ENCODE measurements around the gene PPP1R1A. TPM values are rescaled to one million over a fixed set of nuclear protein-coding genes. Genes with fewer than 3 reads are reported as not detected.

Gene PPP1R1A
- total RNA-seq, 2 experiments from 2014 or later, result not detected

DNA sequence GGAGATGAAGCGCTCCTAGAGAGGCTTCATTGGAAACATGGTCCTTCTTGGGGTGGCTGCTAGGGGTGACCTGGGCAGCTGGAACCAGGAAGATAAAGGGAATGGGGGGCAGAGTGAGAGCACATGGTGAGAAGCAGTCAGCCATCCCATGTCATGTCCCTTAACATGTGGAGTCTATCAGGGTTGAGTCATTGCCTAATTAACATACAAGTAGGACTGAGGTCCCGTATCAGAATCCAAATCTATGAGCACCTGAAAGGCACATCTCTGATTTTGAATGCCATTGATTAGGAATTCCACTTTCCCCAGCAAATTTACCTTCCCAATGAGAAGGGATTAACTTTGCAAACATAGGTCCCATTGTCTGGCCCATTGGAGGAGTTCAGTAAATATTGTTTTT, 20.3 kb upstream of the PPP1R1A start:
- Histone ChIP-seq H3K9me3 (ENCODE audit: low read length) (no peaks in the 10 kb centered on the region), H3K4me1 (ENCODE audit: insufficient read depth, low read length, poor library complexity, severe bottlenecking) (no peaks in the 10 kb centered on the region), H3K4me3 (ENCODE audit: low read depth, low read length, poor library complexity, severe bottlenecking) (no peak overlapping the region), H3K9me2 (ENCODE audit: insufficient read depth, low read length) (no peaks in the 10 kb centered on the region), H2AFZ (ENCODE audit: low read length) (no peak overlapping the region), H3K79me2 (ENCODE audit: insufficient read depth, low read depth, low read length) (no peaks in the 10 kb centered on the region), H4K20me1 (ENCODE audit: insufficient read depth, low read length) (no peaks in the 10 kb centered on the region), H3K27ac (ENCODE audit: low read depth, low read length, poor library complexity, severe bottlenecking) (no peak overlapping the region), H3K36me3 (ENCODE audit: insufficient read depth, low read length) (no peaks in the 10 kb centered on the region), H3K4me2 (ENCODE audit: low read length) (no peak overlapping the region)
- ChIA-PET CTCF (ENCODE audit: unreplicated experiment) (no interaction called here), POLR2A (interaction anchor here (0.6 kb wide), 1 partner anchor 122 kb away, joined by 3 read pairs; no protein-coding TSS in a partner anchor)
- intact Hi-C loops (cut with micrococcal nuclease; ENCODE audit: unreplicated experiment), result no loop called here
- no TSS peak for BruUV-seq (replicated peaks)
- no peak for DNase-seq (ENCODE audit: low spot score)
- TF ChIP-seq EZH2phosphoT487 (IDR thresholded peaks at IDR 0.05; ENCODE audit: borderline replicate concordance, low read depth, low read length), result no peak
- TF ChIP-seq, protein P1, sequence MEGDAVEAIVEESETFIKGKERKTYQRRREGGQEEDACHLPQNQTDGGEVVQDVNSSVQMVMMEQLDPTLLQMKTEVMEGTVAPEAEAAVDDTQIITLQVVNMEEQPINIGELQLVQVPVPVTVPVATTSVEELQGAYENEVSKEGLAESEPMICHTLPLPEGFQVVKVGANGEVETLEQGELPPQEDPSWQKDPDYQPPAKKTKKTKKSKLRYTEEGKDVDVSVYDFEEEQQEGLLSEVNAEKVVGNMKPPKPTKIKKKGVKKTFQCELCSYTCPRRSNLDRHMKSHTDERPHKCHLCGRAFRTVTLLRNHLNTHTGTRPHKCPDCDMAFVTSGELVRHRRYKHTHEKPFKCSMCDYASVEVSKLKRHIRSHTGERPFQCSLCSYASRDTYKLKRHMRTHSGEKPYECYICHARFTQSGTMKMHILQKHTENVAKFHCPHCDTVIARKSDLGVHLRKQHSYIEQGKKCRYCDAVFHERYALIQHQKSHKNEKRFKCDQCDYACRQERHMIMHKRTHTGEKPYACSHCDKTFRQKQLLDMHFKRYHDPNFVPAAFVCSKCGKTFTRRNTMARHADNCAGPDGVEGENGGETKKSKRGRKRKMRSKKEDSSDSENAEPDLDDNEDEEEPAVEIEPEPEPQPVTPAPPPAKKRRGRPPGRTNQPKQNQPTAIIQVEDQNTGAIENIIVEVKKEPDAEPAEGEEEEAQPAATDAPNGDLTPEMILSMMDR (conservative IDR thresholded peaks at IDR 0.05; ENCODE audit: low read length), result no peak

DNA sequence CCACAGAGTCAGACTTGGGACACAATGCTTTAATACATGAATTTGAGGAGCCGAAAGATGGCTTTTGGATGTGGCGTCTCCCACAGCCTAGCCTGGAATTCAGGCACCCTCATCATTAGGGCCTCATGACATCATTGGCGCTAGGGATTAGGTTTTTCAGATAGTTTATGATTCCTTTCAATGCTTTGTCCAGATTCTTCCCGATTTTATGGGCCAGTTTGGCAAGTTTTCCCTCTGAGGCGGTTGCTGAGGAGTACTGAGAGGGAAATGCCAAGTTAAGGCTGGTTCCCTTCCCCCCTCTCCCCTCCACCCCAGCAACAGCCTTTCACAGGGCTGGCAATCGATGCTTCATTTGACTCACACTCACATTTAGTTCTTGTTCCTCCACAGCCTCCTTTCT, 19.7 kb upstream of the PPP1R1A start:
- TF ChIP-seq, protein P1 (conservative IDR thresholded peaks at IDR 0.05; ENCODE audit: low read length), result no peak
- no peak for TF ChIP-seq EZH2phosphoT487 (IDR thresholded peaks at IDR 0.05; ENCODE audit: borderline replicate concordance, low read depth, low read length)
- Histone ChIP-seq H3K9me2 (ENCODE audit: insufficient read depth, low read length) (no peaks in the 10 kb centered on the region), H3K4me2 (ENCODE audit: low read length) (no peak overlapping the region), H3K9me3 (ENCODE audit: low read length) (no peaks in the 10 kb centered on the region), H4K20me1 (ENCODE audit: insufficient read depth, low read length) (no peaks in the 10 kb centered on the region), H2AFZ (ENCODE audit: low read length) (no peak overlapping the region), H3K4me3 (ENCODE audit: low read depth, low read length, poor library complexity, severe bottlenecking) (no peak overlapping the region), H3K27ac (ENCODE audit: low read depth, low read length, poor library complexity, severe bottlenecking) (no peak overlapping the region), H3K79me2 (ENCODE audit: insufficient read depth, low read depth, low read length) (no peaks in the 10 kb centered on the region), H3K36me3 (ENCODE audit: insufficient read depth, low read length) (no peaks in the 10 kb centered on the region), H3K4me1 (ENCODE audit: insufficient read depth, low read length, poor library complexity, severe bottlenecking) (no peaks in the 10 kb centered on the region)
- CTCF ChIA-PET (ENCODE audit: unreplicated experiment), result no interaction called here
- intact Hi-C loops (cut with micrococcal nuclease; ENCODE audit: unreplicated experiment), result no loop called here
- BruUV-seq (replicated peaks), result no TSS peak
- no peak for DNase-seq (ENCODE audit: low spot score)
- POLR2A ChIA-PET, result interaction anchor here (0.6 kb wide), 1 partner anchor 121 kb away, joined by 3 read pairs; no protein-coding TSS in a partner anchor

DNA sequence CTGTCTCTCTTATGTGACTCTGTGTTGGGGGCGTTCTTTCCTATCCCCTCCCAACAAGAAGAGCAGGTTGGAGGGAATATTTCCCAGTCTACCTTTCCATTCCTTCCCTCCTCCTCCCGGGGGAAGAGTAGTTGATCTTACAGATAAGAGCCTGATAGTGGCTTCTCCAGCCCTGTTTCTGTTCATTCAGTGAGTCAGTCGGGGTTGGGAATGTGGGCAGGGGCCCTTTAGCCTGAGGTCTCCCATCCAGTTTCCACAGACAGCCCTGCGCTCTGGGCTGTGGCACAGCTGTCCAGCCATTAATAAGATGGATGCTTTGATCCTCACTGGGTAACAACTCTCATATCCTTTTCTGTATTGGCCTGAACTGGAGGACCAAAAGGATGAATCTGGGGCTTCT, 18.1 kb upstream of the PPP1R1A start:
- Histone ChIP-seq H2AFZ (ENCODE audit: low read length) (no peak overlapping the region), H4K20me1 (ENCODE audit: insufficient read depth, low read length) (no peaks in the 10 kb centered on the region), H3K4me1 (ENCODE audit: insufficient read depth, low read length, poor library complexity, severe bottlenecking) (no peaks in the 10 kb centered on the region), H3K36me3 (ENCODE audit: insufficient read depth, low read length) (no peaks in the 10 kb centered on the region), H3K4me3 (ENCODE audit: low read depth, low read length, poor library complexity, severe bottlenecking) (no peak overlapping the region), H3K79me2 (ENCODE audit: insufficient read depth, low read depth, low read length) (no peaks in the 10 kb centered on the region), H3K9me2 (ENCODE audit: insufficient read depth, low read length) (no peaks in the 10 kb centered on the region), H3K9me3 (ENCODE audit: low read length) (no peaks in the 10 kb centered on the region), H3K4me2 (ENCODE audit: low read length) (no peak overlapping the region), H3K27ac (ENCODE audit: low read depth, low read length, poor library complexity, severe bottlenecking) (no peak overlapping the region)
- no peak for DNase-seq (ENCODE audit: low spot score)
- intact Hi-C loops (cut with micrococcal nuclease; ENCODE audit: unreplicated experiment), result no loop called here
- no peak for TF ChIP-seq EZH2phosphoT487 (IDR thresholded peaks at IDR 0.05; ENCODE audit: borderline replicate concordance, low read depth, low read length)
- TF ChIP-seq, protein P1 (conservative IDR thresholded peaks at IDR 0.05; ENCODE audit: low read length), result no peak
- POLR2A ChIA-PET, result no interaction called here
- CTCF ChIA-PET (ENCODE audit: unreplicated experiment), result no interaction called here
- BruUV-seq (replicated peaks), result no TSS peak

All from OCI-LY7 (cell line).